Panc1 (cell line): ENCODE measurements around the gene EEF2K. TPM values are rescaled to one million over a fixed set of nuclear protein-coding genes. Genes with fewer than 3 reads are reported as not detected.

Experiments used
- ATAC-seq: fragments of 200-7000 bp; cut with Tn5 transposase; 2 replicates; pipeline ENCODE4 v1.9.1; 2020; ENCODE audit warnings: mild to moderate bottlenecking, moderate library complexity
- BruUV-seq: library from RNA; stranded (reverse); fragments of 400-500 nt; replicated peaks from 2 replicates; lab custom pipeline; 2021; lab: Mats Ljungman, UMichigan
- CTCF ChIA-PET: fragments of 300-600 bp; sonication (Branson Sonifier 250); formaldehyde crosslinking; loops from one replicate; lab custom pipeline; 2022; ENCODE audit warnings: antibody characterized with exemption; lab: Charles Lee
- POLR2A ChIA-PET: fragments of 300-600 bp; sonication (Branson Sonifier 250); formaldehyde crosslinking; loops from one replicate; lab custom pipeline; 2022; ENCODE audit warnings: antibody characterized with exemption; lab: Charles Lee
- DNase-seq: peaks from one replicate; pipeline ENCODE4 v3.0.0-alpha.2; 2010; ENCODE audit warnings: low read depth, low spot score
- H3K27ac ChIP-seq: 2 replicates; pipeline ENCODE4 v1.5.1; 2011; ENCODE audit warnings: mild to moderate bottlenecking, low read length, inconsistent platforms
- H3K27me3 ChIP-seq: fragments of 200-500 bp; sonication (Bioruptor generic); 2 replicates; pipeline ENCODE4 v1.6.0; 2014; ENCODE audit warnings: low read length, inconsistent platforms; ENCODE audit not compliant: control insufficient read depth, insufficient read depth
- H3K36me3 ChIP-seq: fragments of 200-500 bp; sonication (Bioruptor generic); 2 replicates; pipeline ENCODE4 v1.5.1; 2014; ENCODE audit warnings: inconsistent platforms, mild to moderate bottlenecking, low read length, moderate library complexity; ENCODE audit not compliant: control insufficient read depth, insufficient read depth
- H3K4me1 ChIP-seq: 2 replicates; pipeline ENCODE4 v1.5.1; 2011; ENCODE audit warnings: inconsistent platforms, mild to moderate bottlenecking, low read length, moderate library complexity; ENCODE audit not compliant: control insufficient read depth, insufficient read depth
- H3K4me3 ChIP-seq, 2 experiments: 2 replicates each; pipeline ENCODE4 v1.5.1; 2011 to 2012; ENCODE audit warnings: low read depth in 2 of 2, low read length in 2 of 2, mild to moderate bottlenecking in 2 of 2, inconsistent platforms in 1 of 2, moderate library complexity in 1 of 2
- H3K9me3 ChIP-seq: fragments of 200-500 bp; sonication (Bioruptor generic); 2 replicates; pipeline ENCODE4 v1.5.1; 2014; ENCODE audit warnings: low read depth, mild to moderate bottlenecking, inconsistent platforms, low read length, moderate library complexity; ENCODE audit not compliant: control insufficient read depth, insufficient read depth
- CTCF ChIP-seq: fragments of 450-650 bp; IDR thresholded peaks from 2 replicates; pipeline ENCODE4 v1.5.1; 2017; ENCODE audit warnings: mild to moderate bottlenecking
- POLR2AphosphoS5 ChIP-seq: IDR thresholded peaks from 2 replicates; pipeline ENCODE4 v1.6.1; 2012; ENCODE audit warnings: mild to moderate bottlenecking, low read depth, low read length, moderate library complexity
- SIN3A ChIP-seq: IDR thresholded peaks from 2 replicates; pipeline ENCODE4 v1.6.1; 2012; ENCODE audit warnings: low read depth, mild to moderate bottlenecking, low read length, moderate library complexity, borderline replicate concordance; ENCODE audit not compliant: insufficient read depth
- TCF7L2 ChIP-seq: IDR thresholded peaks from 2 replicates; pipeline ENCODE4 v1.6.1; 2011; ENCODE audit warnings: mild to moderate bottlenecking, low read depth, low read length, inconsistent platforms
- in situ Hi-C: cut with HindIII; loops from 2 replicates; pipeline ENCODE4 v1.10.0; 2016; ENCODE audit warnings: low sequenced_read_pairs, low pct_unique_long_range_greater_than_20kb
- intact Hi-C: fragments of 100-400 bp; cut with micrococcal nuclease; formaldehyde crosslinking; loops from one replicate; pipeline ENCODE4 v1.10.0; 2022; ENCODE audit not compliant: unreplicated experiment
- total RNA-seq: library from RNA; stranded (reverse); gene quantifications from one replicate; pipeline ENCODE4 v1.2.1, GENCODE V29; 2021; ENCODE audit not compliant: unreplicated experiment
- TF ChIP-seq, protein P1 (sequence below), 2 experiments: IDR thresholded peaks; 2 replicates each; pipeline ENCODE4 v1.6.1; 2011 to 2012; ENCODE audit warnings: low read depth in 2 of 2, control low read depth in 1 of 2, low read length in 1 of 2, mild to moderate bottlenecking in 1 of 2, moderate library complexity in 1 of 2; ENCODE audit not compliant: insufficient read depth in 1 of 2

Gene EEF2K
- total RNA-seq, 1 experiment from 2014 or later, result 15.0 TPM

DNA sequence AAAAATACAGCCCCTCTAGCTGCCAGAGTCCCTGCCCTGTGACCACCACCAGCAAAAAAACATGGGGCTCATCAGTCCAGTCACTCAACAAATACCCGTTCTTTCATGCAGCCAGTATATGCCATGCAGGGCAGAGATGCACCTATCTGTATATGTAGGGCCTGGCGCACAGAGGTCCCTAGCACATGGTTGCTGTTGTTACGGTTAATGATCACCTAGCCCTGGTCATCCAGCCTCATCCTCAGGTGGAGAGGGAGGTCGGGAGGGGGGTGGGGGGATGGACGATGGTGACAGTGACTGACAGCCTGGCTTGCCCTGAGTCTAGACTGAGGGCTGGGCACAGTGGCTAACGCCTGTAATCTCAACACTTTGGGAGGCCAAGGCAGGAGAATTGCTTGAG is 42.3 kb upstream of the EEF2K start:
- intact Hi-C loops, result no loop called here
- BruUV-seq, result no TSS peak
- CTCF ChIA-PET, result no interaction called here

DNA sequence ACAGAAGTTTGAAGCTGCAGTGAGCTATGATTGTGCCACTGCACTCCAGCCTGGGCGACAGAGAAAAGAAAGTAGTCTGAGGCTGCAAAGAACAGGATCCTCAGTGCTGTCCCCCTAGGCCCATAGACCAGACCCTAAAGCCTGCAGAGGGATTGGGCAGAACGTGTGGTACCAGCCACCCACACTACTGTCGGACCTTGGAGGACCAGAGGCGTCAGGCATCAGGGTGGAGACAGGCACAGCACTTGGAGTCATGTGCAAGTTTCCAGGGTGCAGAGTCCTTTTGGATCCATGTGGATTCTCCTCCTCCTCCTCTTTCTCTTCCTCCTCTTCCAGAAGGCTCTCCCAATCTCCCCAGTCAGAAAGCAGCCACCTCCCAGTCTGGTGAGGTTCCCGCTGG is 41.6 kb upstream of the EEF2K start:
- no peak for DNase-seq
- peaks cover 11% of the 10 kb centered on the region for H3K27me3 ChIP-seq
- intact Hi-C loops, result no loop called here
- H3K27ac ChIP-seq, result no peak overlapping the region
- ChIA-PET CTCF (no interaction called here), POLR2A (no interaction called here)
- in situ Hi-C loops, result no loop called here
- no peaks in the 10 kb centered on the region for H3K36me3 ChIP-seq
- no TSS peak for BruUV-seq
- no peak for ATAC-seq
- TF ChIP-seq, protein P1, sequence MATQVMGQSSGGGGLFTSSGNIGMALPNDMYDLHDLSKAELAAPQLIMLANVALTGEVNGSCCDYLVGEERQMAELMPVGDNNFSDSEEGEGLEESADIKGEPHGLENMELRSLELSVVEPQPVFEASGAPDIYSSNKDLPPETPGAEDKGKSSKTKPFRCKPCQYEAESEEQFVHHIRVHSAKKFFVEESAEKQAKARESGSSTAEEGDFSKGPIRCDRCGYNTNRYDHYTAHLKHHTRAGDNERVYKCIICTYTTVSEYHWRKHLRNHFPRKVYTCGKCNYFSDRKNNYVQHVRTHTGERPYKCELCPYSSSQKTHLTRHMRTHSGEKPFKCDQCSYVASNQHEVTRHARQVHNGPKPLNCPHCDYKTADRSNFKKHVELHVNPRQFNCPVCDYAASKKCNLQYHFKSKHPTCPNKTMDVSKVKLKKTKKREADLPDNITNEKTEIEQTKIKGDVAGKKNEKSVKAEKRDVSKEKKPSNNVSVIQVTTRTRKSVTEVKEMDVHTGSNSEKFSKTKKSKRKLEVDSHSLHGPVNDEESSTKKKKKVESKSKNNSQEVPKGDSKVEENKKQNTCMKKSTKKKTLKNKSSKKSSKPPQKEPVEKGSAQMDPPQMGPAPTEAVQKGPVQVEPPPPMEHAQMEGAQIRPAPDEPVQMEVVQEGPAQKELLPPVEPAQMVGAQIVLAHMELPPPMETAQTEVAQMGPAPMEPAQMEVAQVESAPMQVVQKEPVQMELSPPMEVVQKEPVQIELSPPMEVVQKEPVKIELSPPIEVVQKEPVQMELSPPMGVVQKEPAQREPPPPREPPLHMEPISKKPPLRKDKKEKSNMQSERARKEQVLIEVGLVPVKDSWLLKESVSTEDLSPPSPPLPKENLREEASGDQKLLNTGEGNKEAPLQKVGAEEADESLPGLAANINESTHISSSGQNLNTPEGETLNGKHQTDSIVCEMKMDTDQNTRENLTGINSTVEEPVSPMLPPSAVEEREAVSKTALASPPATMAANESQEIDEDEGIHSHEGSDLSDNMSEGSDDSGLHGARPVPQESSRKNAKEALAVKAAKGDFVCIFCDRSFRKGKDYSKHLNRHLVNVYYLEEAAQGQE (IDR thresholded peaks at IDR 0.05; ENCODE audit: insufficient read depth in 1 of 2, low read depth in 2 of 2, low read length in 1 of 2), result no peak
- TF ChIP-seq SIN3A (no peak), POLR2AphosphoS5 (no peak), CTCF (no peak), TCF7L2 (no peak)
- peaks cover 3% of the 10 kb centered on the region; the same call in 1 of the 2 replicates for H3K4me1 ChIP-seq
- H3K4me3 ChIP-seq, result no peak overlapping the region
- H3K9me3 ChIP-seq, result no peaks in the 10 kb centered on the region

More for the DNA sequence above, 42.3 kb upstream of the EEF2K start:
- H3K9me3 ChIP-seq, result no peaks in the 10 kb centered on the region
- in situ Hi-C loops, result no loop called here
- H3K27me3 ChIP-seq, result peaks cover 11% of the 10 kb centered on the region
- H3K36me3 ChIP-seq, result no peaks in the 10 kb centered on the region
- DNase-seq, result no peak
- H3K4me1 ChIP-seq, result peaks cover 3% of the 10 kb centered on the region; the same call in 1 of the 2 replicates
- ATAC-seq, result no peak
- H3K4me3 ChIP-seq, result no peak overlapping the region
- POLR2A ChIA-PET, result no interaction called here
- H3K27ac ChIP-seq, result no peak overlapping the region
- TF ChIP-seq CTCF, result no peak
- no peak for TF ChIP-seq SIN3A
- TF ChIP-seq, protein P1 (IDR thresholded peaks at IDR 0.05; ENCODE audit: insufficient read depth in 1 of 2, low read depth in 2 of 2, low read length in 1 of 2), result no peak
- TF ChIP-seq TCF7L2, result no peak
